A375 (cell line): ENCODE data around the gene FXYD3. TPM values are rescaled to one million over a fixed set of nuclear protein-coding genes. Genes with fewer than 3 reads are reported as not detected.

Experiments used
- small RNA-seq: library from RNA; depleted of rRNA; stranded (forward); fragments of <200 nt; gene quantifications from one replicate; pipeline ENCODE3, GENCODE V24; 2014
- total RNA-seq: library from RNA; depleted of rRNA; stranded (reverse); fragments of >200 nt; shearing (Covaris generic); gene quantifications from 2 replicates; pipeline ENCODE4 v1.2.3, GENCODE V29; 2014; rRNA removed

Gene FXYD3
- total RNA-seq: 49.6 and 65.0 TPM in 2 replicates

GRCh38 chr19:35115177-35115951 is at the start of gene FXYD3:
Gene FXYD3, plus strand, starts transcription at chr19:35115823. Its CDS starts 3,554 bp downstream, at chr19:35119377.

GRCh38 chr19:35134601-35135242 is 19.1 kb downstream of the FXYD3 start, which contains the start of gene LGI4:
Gene LGI4, minus strand, starts transcription at chr19:35135059. Its CDS starts 379 bp downstream, at chr19:35134680.

GRCh38 chr19:35138305-35138892 is 22.8 kb downstream of the FXYD3 start, which contains the start of gene FXYD1:
Gene FXYD1, plus strand, starts transcription at chr19:35138824. Its CDS starts 1,256 bp downstream, at chr19:35140080.

GRCh38 chr19:35143231-35143715 is 27.6 kb downstream of the FXYD3 start, which contains the start of gene FXYD7:
Gene FXYD7, plus strand, starts transcription at chr19:35143255. Its CDS starts 79 bp downstream, at chr19:35143334.

GRCh38 chr19:35154525-35155406 is 39.1 kb downstream of the FXYD3 start, which contains the start of gene FXYD5:
Gene FXYD5, plus strand, starts transcription at chr19:35154735. Its CDS starts 816 bp downstream, at chr19:35155551.

Small RNAs within 50 kb of the gene (small RNA-seq; reads per million reads assigned to genes)
- not detected for gene AC020907.2

Other genes with a start within 250 kb of the FXYD3 start
- 2.5 and 2.7 TPM in 2 replicates for gene ZNF30, start 188.9 kb upstream of the FXYD3 start, total RNA-seq
- 1.6 and 1.9 TPM in 2 replicates for gene ZNF792, start 151.6 kb upstream of the FXYD3 start, total RNA-seq
- 39.6 and 45.2 TPM in 2 replicates for gene GRAMD1A, start 115.5 kb upstream of the FXYD3 start, total RNA-seq
- gene SCN1B, start 85.4 kb upstream of the FXYD3 start, total RNA-seq: 5.4 and 5.7 TPM in 2 replicates
- not detected in 2 replicates for gene HPN, start 74.1 kb upstream of the FXYD3 start, total RNA-seq
- gene LGI4, start 19.2 kb downstream of the FXYD3 start, total RNA-seq: 0.64 and 3.0 TPM in 2 replicates
- 0.56 TPM in 1 of 2 replicates, not detected in the other for gene FXYD1, start 23.0 kb downstream of the FXYD3 start, total RNA-seq
- 0.26 and 2.1 TPM in 2 replicates for gene FXYD7, start 27.4 kb downstream of the FXYD3 start, total RNA-seq
- gene FXYD5, start 38.9 kb downstream of the FXYD3 start, total RNA-seq: 143 and 156 TPM in 2 replicates
- gene FAM187B, start 112.9 kb downstream of the FXYD3 start, total RNA-seq: not detected in 2 replicates
- 3.6 and 4.5 TPM in 2 replicates for gene LSR, start 133.2 kb downstream of the FXYD3 start, total RNA-seq
- gene USF2, start 153.1 kb downstream of the FXYD3 start, total RNA-seq: 160 and 166 TPM in 2 replicates
- gene HAMP, start 166.7 kb downstream of the FXYD3 start, total RNA-seq: 1.2 TPM in 1 of 2 replicates, not detected in the other
- 1.3 TPM in 1 of 2 replicates, not detected in the other for gene MAG, start 176.3 kb downstream of the FXYD3 start, total RNA-seq
- 8.2 and 11.6 TPM in 2 replicates for gene CD22, start 213.4 kb downstream of the FXYD3 start, total RNA-seq
- gene FFAR1, start 232.1 kb downstream of the FXYD3 start, total RNA-seq: 0.16 TPM in 1 of 2 replicates, not detected in the other
- not detected in 2 replicates for gene FFAR3, start 242.6 kb downstream of the FXYD3 start, total RNA-seq